ENCODE measurements around the gene TYW1. TPM values are rescaled to one million over a fixed set of nuclear protein-coding genes. Genes with fewer than 3 reads are reported as not detected.

The TYW1 gene
- total and polyA plus RNA-seq, 2 of the 8 experiments (the other 6 are each of a cell fraction or from before 2014, with no cell fraction given): 8.8 to 16.2 TPM

- Histone ChIP-seq H4K8ac (ENCODE audit: extremely low read depth, insufficient read depth, low read length) (no peak overlapping the region), H3K27me3 (replicated peaks in 1 of 4; ENCODE audit: control insufficient read depth in 3 of 4, extremely low read depth in 1 of 4, insufficient read depth in 3 of 4, low read length in 3 of 4) (no peaks in the 10 kb centered on the region), H2BK20ac (ENCODE audit: low read length) (no peak overlapping the region), H3K4me1 (replicated peaks in 1 of 4; ENCODE audit: control insufficient read depth in 3 of 4, insufficient read depth in 4 of 4, low read length in 3 of 4) (no peaks in the 10 kb centered on the region; a peak in 3 of 7 replicates), H3K4me3 (ENCODE audit: extremely low read depth in 1 of 4, insufficient read depth in 2 of 4, low read depth in 3 of 4, low read length in 4 of 4) (no peak overlapping the region), H3K18ac (ENCODE audit: extremely low read depth, low read length) (no peak overlapping the region), H3K9me3 (ENCODE audit: insufficient read depth in 2 of 2, low read depth in 1 of 2, low read length in 1 of 2) (no peaks in the 10 kb centered on the region), H4K5ac (ENCODE audit: insufficient read length, low read depth, low read length) (no peak overlapping the region), H2BK120ac (replicated peaks; ENCODE audit: low read depth, low read length) (no peak overlapping the region), H3K79me2 (ENCODE audit: control insufficient read depth in 1 of 2, insufficient read depth in 2 of 2, low read length in 2 of 2) (no peaks in the 10 kb centered on the region), H3K14ac (ENCODE audit: insufficient read length) (no peak overlapping the region), H3K23ac (ENCODE audit: insufficient read length) (no peak overlapping the region), H3K4me2 (ENCODE audit: insufficient read depth in 1 of 2, low read depth in 2 of 2, low read length in 2 of 2) (no peak overlapping the region), H3K27ac (ENCODE audit: low read depth, low read length) (no peak overlapping the region), H2BK12ac (ENCODE audit: low read depth, low read length) (no peak overlapping the region), H3K23me2 (ENCODE audit: low read depth, low read length) (no peaks in the 10 kb centered on the region), H4K20me1 (replicated peaks in 1 of 2; ENCODE audit: control insufficient read depth in 1 of 2, insufficient read depth in 2 of 2, low read length in 2 of 2) (no peaks in the 10 kb centered on the region), H2BK15ac (ENCODE audit: low read length) (no peak overlapping the region), H3K79me1 (ENCODE audit: low read depth, low read length) (no peaks in the 10 kb centered on the region; the same call in 1 of the 2 replicates), H3K4ac (replicated peaks; ENCODE audit: insufficient read length, low read depth, low read length) (no peak overlapping the region), H2BK5ac (ENCODE audit: low read depth, low read length) (no peak overlapping the region), H3K36me3 (ENCODE audit: control insufficient read depth in 2 of 4, insufficient read depth in 4 of 4, low read length in 3 of 4) (peaks cover 10 to 63% (median 47%) of the 10 kb centered on the region in 4 experiments), H2AFZ (ENCODE audit: low read length) (no peak overlapping the region), H4K91ac (replicated peaks; ENCODE audit: insufficient read length, low read length) (no peak overlapping the region), H2AK5ac (ENCODE audit: low read depth, low read length) (no peak overlapping the region), H3K56ac (replicated peaks; ENCODE audit: insufficient read length, low read depth, low read length) (no peak overlapping the region), H3K9ac (replicated peaks in 1 of 4; ENCODE audit: extremely low read depth in 1 of 4, low read depth in 3 of 4, low read length in 3 of 4) (no peak overlapping the region)
- CTCF ChIA-PET (ENCODE audit: partially characterized antibody): interaction anchor here (0.9 to 1.5 kb wide), 2 partner anchors 9 to 46 kb away, joined by 4 to 6 read pairs; no protein-coding TSS in a partner anchor
- POLR2A ChIA-PET (ENCODE audit: partially characterized antibody): no interaction called here
- TF ChIP-seq SUZ12 (IDR thresholded peaks at IDR 0.05; ENCODE audit: low read length) (no peak), JUND (IDR thresholded peaks at IDR 0.05; ENCODE audit: low read length) (no peak), GABPA (IDR thresholded peaks at IDR 0.05; ENCODE audit: borderline replicate concordance, insufficient read depth, low read length) (no peak), USF2 (IDR thresholded peaks at IDR 0.05; ENCODE audit: low read length) (no peak), SAP30 (IDR thresholded peaks at IDR 0.05; ENCODE audit: insufficient read depth, insufficient replicate concordance, low read length) (no peak), JUN (IDR thresholded peaks at IDR 0.05; ENCODE audit: low read depth, low read length) (no peak)
- DNase-seq (ENCODE audit: low read depth in 1 of 2, low spot score in 2 of 2) (no peak), FAIRE-seq (no peak)
- WGBS, 2 experiments (ENCODE audit: extremely low coverage in 1 of 2, insufficient coverage in 1 of 2, insufficient read length in 1 of 2, insufficient replicate concordance in 2 of 2, low coverage in 1 of 2, low lambda C conversion rate in 2 of 2, missing lambda C conversion rate in 1 of 2): 88% methylated on average over 7 of the region's 8 CpGs; no CpG with 5 or more reads in 1 of the 2 experiments
These were observed 45.9 kb upstream of the TYW1 start for GRCh38 chr7:66950763-66951162.

All from H1 (cell line).